ENCODE measurements around the gene DUOX2.

DUOX2 gene

DNA sequence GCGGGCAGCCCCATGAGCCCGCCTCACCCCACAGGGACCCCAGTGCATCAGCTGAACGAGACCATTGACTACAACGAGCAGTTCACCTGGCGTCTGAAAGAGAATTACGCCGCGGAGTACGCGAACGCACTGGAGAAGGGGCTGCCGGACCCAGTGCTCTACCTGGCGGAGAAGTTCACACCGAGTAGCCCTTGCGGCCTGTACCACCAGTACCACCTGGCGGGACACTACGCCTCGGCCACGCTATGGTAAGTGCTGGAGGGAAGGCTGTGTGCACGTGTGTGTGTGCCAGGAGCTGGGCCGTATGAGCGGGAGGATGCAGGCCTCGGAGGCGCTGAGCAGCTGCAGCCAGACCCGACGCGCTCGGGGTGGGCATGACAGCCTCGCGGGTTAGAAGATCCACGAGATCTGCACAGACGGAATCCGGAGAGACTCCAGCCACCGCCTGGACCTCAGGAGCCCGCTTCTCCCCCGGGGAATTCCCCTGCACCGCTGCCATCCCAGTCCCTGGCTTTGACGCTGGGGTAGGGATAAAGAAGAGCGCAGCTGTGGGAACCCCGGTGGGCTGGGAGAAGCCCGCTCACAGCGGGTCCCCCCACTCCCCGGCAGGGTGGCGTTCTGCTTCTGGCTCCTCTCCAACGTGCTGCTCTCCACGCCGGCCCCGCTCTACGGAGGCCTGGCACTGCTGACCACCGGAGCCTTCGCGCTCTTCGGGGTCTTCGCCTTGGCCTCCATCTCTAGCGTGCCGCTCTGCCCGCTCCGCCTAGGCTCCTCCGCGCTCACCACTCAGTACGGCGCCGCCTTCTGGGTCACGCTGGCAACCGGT, 2.7 kb upstream of the DUOX2 start:
- no peak for DNase-seq (ENCODE audit: low spot score)
- TF ChIP-seq, protein P1, sequence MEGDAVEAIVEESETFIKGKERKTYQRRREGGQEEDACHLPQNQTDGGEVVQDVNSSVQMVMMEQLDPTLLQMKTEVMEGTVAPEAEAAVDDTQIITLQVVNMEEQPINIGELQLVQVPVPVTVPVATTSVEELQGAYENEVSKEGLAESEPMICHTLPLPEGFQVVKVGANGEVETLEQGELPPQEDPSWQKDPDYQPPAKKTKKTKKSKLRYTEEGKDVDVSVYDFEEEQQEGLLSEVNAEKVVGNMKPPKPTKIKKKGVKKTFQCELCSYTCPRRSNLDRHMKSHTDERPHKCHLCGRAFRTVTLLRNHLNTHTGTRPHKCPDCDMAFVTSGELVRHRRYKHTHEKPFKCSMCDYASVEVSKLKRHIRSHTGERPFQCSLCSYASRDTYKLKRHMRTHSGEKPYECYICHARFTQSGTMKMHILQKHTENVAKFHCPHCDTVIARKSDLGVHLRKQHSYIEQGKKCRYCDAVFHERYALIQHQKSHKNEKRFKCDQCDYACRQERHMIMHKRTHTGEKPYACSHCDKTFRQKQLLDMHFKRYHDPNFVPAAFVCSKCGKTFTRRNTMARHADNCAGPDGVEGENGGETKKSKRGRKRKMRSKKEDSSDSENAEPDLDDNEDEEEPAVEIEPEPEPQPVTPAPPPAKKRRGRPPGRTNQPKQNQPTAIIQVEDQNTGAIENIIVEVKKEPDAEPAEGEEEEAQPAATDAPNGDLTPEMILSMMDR (IDR thresholded peaks at IDR 0.05; ENCODE audit: extremely low read depth, insufficient read depth, missing control alignments): peak; percentile 1
- in situ Hi-C loops (cut with MboI; ENCODE audit: low pct_unique_long_range_greater_than_20kb, low sequenced_read_pairs, unreplicated experiment): no loop called here

GRCh38 chr15:45116006-45116481, 2.1 kb upstream of the DUOX2 start:
- TF ChIP-seq, protein P1 (IDR thresholded peaks at IDR 0.05; ENCODE audit: extremely low read depth, insufficient read depth, missing control alignments): no peak
- no peak for DNase-seq (ENCODE audit: low spot score)
- in situ Hi-C loops (cut with MboI; ENCODE audit: low pct_unique_long_range_greater_than_20kb, low sequenced_read_pairs, unreplicated experiment): no loop called here

- in situ Hi-C loops (cut with MboI; ENCODE audit: low pct_unique_long_range_greater_than_20kb, low sequenced_read_pairs, unreplicated experiment): no loop called here
- TF ChIP-seq, protein P1 (IDR thresholded peaks at IDR 0.05; ENCODE audit: extremely low read depth, insufficient read depth, missing control alignments): no peak
- DNase-seq (ENCODE audit: low spot score): no peak
Measured at GRCh38 chr15:45115312-45115820, 1.4 kb upstream of the DUOX2 start.

- TF ChIP-seq, protein P1 (IDR thresholded peaks at IDR 0.05; ENCODE audit: extremely low read depth, insufficient read depth, missing control alignments): no peak
- in situ Hi-C loops (cut with MboI; ENCODE audit: low pct_unique_long_range_greater_than_20kb, low sequenced_read_pairs, unreplicated experiment): no loop called here
- no peak for DNase-seq (ENCODE audit: low spot score)
Measured at GRCh38 chr15:45114751-45115085, 746 bp upstream of the DUOX2 start.

- in situ Hi-C loops (cut with MboI; ENCODE audit: low pct_unique_long_range_greater_than_20kb, low sequenced_read_pairs, unreplicated experiment): no loop called here
- TF ChIP-seq, protein P1 (IDR thresholded peaks at IDR 0.05; ENCODE audit: extremely low read depth, insufficient read depth, missing control alignments): no peak
- no peak for DNase-seq (ENCODE audit: low spot score)
Measured at GRCh38 chr15:45113380-45113990, 487 bp downstream of the DUOX2 start.

DNA sequence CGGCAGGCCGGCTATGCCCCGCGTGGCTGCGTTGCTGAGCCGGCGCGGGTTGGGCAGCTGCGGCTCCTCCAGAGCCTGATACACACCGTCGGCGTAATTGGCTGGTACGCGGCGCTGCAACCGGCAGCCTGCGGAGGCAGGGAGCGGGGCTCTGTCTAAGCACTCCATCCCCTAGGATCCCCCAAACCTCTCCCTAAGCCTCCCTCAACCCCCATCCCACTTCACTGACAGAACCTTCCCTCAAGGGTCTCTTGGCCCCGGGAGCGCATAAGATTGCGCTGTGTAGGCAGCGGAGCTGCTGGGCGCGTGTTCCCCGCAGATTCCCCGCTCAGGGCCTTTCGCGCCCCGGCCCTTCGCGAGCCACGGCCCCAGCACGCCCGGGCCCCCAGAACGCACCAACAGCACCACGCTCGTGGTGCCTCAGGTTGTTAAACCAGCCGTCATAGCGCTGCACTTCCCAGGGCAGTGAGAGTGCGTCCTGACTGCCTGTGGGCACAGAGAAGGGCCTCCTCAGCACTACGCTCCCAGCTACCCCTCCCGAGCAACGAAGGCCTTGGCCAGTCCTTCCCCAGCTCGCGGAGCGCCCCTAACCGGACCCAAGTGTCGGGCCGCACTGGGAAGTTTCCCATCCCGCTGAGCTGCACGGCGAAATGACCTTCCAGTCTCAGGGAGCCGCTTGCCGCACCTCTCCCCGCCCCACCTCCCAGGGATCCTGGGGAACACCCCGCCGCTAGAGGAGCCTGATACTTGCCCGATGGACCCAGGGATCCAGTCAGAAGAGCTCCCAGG, 1.2 kb downstream of the DUOX2 start:
- no peak for DNase-seq (ENCODE audit: low spot score)
- in situ Hi-C loops (cut with MboI; ENCODE audit: low pct_unique_long_range_greater_than_20kb, low sequenced_read_pairs, unreplicated experiment): no loop called here
- TF ChIP-seq, protein P1 (IDR thresholded peaks at IDR 0.05; ENCODE audit: extremely low read depth, insufficient read depth, missing control alignments): no peak

All from GM13977 (cell line).